NCI-H510A treated with DMSO at 0.1 percent for 48 hours (cell line): ENCODE measurements around the gene EPHA2.
"Not testable (repeated sequence)": the region's sequence is repeated elsewhere in the genome, so short reads cannot be mapped to it uniquely, and the experiment has no call there.

Experiments used
- DNase-seq: peaks from one replicate; lab custom pipeline; 2025; lab: John Stamatoyannopoulos, UW

The EPHA2 gene

DNA sequence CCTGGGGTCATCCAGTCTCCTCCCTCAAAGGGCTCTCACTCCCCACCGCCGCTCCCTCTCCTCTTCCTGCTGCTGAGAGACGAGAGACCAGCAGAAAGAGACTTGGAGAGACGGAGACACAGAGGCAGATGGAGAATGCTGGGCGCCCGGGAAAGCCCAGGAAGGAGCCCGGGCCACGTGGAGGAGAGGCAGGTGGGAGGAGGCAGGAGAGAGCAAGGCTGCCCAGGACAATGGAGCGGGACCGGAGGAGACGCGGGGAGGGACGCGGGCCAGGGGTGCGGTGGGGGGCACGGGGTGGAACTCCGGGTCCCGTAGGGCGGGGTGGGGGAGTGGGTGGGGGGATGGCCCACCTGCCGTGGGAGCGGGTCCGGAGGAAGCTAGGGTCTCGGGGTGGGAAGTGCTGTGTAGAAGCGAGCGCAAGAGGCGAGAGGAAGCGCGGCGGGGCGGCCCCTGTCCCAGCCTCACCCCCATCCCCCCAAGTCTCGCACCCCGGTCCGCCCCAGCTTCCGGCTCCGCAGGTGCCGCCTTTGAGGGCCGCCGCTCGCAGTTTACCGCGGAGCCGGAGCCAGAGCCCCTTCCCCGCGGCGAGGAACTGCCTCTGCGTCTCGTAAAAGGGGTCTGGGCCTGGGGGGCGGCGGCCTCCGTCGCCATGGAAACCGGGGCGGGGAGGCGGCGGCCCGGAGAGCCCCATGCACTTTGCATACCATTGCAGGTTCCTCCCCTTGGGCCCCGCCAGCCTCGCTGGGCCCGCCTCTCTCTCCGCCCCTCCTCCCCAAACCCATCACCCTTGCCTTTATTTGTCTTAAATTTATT, 11.7 kb upstream of the EPHA2 start:
- DNase-seq, result peak; percentile 25

DNA sequence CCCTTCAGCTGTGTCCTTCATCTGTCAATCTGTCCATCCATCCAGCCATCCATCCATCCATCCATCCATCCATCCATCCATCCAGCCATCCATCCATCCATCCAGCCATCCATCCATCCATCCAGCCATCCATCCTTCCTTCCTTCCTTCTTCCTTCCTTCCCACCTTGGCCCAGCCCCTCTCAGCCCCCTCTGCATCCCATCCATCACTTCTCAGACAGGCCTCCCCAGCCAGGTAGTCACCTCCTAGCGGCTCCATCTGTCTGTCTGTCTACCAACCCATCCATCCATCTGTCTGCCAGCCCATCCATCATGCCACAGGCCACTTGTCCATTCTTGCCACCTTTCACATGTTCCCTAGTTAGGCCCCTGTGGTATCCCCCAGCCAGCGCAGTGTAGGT, 10.2 kb upstream of the EPHA2 start:
- no peak for DNase-seq

DNA sequence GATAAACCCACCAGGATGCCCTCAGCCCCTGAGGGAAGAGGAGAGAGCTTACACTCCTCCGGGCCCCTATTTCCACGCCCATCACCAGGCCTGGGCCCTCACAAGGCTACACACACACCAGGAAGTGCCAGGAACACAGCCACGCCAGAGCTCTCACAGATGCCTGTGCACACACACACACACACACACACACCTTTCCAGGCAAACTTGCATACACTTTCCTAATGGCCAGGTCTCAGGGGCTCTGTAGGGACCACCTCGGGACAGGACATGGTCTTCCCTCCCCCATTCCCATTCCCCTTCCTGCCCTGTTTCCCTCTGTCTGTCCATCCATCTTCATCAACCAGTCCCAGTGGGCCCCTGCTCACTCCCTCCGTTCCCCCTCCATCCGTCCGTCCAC, 9.7 kb upstream of the EPHA2 start:
- DNase-seq, result no peak

DNA sequence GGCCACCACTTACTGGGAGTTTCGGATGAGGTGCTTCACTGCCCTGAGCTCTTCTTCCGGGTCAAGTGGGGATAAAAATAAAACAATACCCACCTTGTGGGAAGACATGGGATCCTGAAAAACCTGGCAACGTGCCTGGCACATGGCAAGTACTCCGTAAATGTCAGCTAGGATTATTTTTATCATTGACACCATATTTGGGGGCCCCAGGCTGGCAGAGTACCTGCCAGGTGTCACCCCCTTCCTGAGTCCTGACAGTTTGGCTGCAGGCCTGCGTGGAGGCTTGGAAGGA, 9.2 kb upstream of the EPHA2 start:
- peak; percentile 44 for DNase-seq

DNA sequence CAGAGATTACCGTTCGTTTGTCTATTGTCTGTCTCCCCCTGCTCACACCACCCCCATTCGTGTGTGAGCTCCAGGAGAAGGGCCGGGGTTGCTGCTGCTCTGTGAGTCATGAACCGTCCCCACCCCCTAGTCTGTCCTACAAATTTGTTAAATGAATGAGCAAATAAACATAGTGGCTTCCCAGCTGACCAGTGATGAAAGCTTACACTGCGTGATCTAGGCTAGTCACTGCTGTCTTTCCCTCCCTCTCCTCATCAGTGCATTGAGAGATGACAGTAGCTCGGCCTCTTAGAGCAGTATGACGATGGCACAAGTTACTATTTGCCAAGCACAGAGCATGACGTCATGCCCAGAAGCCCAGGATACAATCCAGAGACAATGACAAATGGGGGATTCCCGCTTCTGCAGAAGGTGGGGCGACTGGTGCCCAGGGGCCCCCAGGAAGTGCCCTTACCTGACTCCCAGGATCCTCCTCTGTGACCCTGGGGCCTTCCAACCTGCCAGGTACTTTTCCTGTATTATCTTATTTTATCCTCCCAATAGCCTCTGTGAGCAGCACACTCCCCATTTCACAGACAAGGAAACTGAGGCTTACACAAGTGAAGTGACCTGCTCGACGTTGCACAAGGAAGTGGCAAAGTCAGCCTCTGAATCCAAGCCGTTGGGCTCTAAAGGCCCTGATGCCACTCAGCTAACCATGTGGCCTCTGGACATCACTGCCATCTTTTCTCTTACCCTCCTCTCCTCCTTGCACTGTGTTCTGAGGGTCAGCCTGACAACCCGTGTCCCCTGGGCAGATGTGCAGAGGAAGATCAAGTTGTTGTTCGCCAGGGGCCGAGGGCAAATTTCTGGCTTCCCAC, 8.6 kb upstream of the EPHA2 start:
- DNase-seq, result peak; percentile 58

DNA sequence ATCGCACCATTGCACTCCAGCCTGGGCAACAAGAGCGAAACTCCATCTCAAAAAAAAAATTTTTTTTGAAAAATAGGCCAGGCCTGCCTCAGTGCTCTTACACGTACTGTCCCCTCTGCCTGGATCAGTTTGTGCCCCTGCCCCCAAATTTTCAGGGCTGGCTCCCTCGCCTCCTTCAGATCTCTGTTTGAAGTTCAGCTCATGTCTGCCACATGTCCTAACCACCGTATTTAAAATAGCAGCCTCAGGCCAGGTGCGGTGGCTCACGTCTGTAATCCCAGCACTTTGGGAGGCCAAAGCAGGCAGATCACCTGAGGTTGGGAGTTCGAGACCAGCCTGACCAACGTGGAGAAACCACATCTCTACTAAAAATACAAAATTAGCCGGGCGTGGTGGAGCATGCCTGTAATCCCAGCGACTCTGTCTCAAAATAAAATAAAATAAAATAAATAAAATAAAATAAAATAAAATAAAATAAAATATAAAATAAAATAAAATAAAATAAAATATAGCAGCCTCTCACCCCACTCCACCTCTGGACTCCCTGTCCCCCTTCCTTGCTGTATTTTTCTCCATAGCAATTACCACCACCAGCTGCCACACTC, 7.8 kb upstream of the EPHA2 start:
- DNase-seq, result not testable (repeated sequence)

DNA sequence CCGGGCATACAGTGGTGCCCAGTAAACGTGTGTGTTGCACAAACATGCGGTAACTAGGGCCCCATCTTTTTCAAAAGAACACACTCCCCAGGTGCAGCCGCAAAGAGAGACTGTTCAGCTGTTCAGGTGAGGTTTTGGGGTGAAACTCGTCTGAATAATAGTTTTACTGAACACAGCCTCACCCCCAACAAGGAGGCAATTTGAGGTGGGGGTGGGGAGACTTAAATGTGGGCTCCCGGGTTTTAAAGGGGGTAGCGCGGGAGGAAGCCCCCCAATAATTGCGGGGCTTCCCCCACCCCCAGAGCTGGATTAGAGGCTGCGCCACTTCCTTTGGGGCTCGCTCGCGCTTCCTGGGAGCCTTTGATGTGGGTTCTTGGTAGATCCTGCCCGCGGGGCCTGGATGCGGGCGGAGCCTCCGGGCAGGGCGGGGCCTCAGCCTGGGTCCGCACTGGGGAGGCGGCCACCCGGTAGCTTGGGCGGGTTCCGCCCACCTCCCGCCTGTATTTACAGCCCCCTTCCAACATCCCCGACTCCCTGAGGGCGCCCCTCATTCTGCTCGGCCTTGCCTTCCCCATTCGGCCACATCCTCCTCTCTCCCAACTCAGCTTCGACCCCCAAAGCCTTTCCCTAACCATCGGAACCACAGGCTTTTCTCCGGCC, 6.4 kb upstream of the EPHA2 start:
- DNase-seq, result no peak

DNA sequence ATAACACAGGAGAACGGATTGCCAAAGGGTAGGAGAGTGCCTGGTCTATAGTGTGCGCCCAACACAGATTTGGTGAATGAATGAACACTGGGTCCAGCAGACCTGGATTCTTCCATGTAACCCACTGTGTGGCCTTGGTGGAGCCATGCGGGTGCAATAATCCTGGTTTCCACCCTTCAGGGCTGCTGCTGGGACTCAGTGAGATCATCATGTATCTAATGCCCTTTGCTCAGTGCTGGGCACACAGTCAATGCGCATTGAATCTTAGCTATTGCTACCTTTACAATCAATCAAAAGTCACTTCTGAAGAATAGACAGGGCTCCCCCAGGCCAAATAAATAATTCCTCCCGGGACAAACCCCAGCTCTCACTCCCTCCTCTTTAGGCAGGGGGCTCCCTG, 5.8 kb upstream of the EPHA2 start:
- DNase-seq, result no peak

DNA sequence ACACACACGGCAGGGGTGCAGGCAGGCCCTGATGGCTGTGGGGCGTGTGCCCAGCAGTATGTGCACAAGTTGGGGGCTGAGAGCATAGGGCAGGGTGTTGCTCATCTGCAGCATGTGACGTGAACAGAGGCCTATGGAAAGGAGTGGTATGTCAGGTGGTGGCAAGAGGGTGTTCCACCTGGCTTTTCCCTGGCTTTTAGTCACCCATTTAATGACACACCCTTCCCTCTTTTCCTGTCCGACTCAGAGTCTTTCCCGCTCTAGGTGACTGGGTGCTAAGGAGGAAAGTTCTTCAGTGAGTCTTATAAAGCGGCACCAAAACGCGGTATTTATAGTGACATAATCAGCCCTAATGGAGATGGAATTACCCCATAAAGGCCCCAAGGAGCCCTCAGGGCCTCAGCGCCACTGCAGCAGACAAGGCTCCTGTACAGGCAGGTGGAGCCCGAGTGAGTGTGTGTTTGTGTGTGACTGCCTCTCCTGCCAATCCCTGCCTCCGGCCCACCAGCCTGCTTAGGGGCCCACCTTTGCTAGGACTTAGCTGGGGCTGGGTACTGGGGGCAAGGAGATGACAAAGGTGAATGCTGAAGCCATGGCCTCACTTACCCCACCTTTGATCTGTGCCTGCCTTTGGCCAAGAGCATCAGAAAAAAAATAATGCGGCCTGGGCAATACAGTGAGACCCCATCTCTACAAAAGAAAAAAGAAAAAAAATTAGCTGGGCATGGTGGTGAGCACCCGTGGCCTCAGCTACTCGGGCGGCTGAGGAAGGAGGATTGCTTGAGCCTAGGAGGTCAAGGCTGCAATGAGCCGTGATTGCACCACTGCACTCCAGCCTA, 3.3 kb upstream of the EPHA2 start:
- DNase-seq, result no peak

DNA sequence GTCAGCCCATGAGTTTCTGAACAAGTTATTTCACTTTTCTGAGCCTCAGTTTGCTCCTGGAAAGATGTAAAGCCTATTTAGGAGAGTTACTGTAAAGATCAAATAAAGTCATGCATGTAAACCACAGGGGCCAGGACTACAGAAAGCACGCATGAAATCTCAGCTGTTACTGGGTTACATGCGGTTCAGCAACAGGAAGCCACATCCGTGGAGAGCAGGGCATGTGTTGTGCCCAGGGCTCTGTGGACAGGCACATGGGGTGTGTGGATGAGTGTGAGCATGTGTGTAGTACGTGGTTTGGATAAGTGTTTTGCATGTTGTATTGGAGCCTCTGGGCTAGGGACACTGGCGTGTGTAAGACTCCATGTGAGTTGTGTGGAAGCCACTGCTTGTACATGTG, 2.2 kb upstream of the EPHA2 start:
- no peak for DNase-seq

DNA sequence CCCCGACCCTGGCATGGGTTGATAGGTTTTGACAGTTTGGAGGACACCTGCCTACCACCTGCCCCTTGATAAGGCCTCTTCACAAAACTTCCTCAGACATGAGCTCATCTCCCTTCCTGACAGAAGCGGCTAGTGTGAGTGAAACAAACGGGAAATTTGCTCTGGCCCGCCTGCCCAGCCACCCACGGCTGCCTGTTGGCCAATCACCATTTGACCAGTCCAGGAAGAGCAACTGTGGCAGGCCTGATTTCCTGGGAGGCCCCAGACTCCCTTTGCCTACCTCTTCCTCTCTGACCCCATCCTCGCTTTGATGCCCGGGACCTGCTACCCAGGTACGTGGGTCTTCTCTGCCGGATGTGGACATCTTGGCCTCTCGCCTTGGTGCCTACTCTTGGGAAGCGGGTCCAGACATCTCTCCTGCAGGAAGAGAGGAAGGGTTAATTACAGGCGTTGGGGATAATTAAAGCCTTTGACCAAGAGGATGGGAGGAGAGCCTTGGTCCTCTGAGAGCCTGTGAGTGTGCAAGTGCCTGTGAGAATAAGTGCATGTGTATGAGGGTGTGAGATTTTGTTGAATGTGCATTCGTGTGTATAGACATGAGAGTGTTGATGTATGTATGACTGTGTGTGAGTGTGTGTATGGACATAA, 1.1 kb upstream of the EPHA2 start:
- no peak for DNase-seq

DNA sequence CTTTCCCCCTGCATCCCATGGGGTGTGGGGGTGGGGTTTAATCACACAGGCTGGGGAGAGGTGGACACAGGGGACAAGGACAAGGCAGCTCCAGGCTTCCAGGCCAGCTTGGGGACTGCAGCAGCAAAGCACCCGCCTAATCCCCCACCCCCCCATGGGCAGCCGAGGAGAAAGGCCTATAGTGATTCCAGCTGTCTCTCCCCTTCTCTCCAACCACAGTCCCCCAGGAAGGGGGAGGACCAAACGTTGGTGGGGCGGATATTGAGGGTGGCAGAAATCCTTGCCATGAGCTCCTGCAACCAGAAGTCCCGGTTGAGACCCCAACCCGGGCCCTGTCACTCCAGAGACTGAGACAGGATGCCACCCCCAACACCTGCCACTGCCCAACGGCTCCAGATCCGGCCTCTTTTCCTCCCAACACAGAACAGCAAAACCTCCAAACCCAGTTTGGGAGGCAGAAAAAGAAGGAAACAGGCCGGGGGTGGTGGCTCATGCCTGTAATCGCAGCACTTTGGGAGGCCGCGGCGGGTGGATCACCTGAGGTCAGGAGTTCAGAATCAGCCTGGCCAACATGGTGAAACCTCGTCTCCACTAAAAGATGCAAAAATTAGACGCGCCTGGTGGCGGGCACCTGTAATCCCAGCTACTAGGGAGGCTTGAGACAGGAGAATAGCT, 1.7 kb downstream of the EPHA2 start:
- DNase-seq, result no peak

DNA sequence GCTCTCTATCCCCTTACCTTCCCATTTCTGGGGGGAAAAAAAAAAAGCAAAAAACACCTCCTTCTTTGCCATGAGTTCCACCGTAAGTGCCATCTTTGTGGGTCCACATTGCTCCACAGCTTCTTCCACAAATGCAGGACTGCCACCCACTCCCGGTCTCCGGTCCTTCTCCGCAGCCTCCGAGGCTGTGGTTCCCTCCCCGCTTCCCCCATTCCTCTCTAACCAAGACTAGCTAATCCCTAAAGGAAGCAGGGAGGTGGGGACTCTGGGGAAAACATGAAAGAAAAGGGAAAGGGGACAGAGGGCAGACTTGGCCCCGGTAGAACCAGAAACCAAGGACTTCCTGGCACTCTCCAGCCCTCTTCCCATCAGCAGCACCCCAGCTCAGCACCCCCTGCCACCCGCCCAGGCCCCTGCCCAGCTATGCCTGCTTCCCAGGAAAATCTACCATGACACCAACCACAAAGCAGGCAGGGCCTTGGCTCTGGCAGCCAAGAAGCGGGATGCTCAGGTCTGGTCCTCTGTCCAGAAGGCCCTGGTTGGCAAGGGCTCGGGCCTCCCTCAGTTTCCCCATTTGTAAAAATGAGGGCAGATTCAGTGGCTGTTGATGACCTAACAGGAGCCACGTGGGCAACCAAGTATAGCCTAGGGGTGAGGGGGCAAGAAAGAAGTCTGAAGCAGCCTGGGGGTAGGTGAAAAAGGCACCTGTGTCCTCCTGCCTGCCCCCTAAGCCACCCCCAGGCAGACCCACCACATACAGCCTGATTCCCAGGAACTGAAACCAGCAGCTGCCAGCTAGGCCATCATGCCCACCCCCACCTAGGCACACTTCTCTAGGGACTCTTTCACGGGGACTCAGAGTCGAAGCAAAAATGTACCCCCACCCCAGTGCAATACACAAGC, 2.5 kb downstream of the EPHA2 start:
- no peak for DNase-seq

DNA sequence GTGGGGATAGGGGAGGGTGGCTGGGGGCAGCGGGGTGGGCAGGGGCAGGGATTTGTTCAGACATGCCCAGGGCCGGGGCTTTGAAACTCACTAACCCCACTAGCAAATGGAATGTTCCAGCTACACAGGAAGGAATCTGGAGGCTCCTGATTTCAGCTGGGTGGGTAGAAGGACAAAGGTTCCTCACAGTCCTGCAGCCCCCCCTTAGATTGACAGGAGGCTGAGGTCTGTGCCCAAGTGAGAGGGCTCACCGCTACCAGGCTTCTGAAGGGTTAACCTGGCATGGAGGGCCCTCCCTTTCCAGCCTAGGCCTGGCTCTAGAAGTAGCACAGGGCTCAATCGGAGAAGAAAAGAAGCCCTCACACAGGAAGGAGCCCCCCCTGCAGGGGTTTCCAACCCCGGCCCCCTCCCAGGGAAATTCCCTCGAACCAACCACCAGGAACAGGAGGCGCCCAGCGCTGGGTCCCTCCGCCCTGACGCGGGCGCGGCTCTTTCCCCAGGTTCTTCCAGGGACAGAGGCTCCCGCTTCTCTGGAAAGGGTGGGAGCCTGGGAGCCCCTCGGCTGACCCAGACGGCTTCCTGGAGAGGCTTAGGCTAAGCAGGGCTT, 3.3 kb downstream of the EPHA2 start:
- no peak for DNase-seq

DNA sequence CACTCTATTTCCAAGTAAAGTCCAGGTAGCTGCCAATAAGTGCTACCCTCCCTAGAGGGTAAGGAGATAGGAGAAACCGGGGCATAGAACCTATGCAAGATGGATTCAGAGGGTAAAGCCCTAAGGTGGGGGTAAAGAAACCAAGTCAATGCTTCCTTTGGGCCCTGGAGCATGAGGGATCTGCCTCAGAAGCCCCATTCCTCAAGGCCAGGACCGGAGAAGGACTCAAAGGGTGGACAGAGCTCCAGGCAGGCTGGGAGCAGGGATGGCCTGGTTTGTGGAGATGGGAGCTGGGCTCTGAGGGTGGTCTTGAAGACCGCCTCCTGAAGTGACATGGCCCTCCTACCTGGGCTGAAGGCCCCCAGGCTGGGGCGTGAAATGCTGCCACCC, 3.9 kb downstream of the EPHA2 start:
- no peak for DNase-seq

DNA sequence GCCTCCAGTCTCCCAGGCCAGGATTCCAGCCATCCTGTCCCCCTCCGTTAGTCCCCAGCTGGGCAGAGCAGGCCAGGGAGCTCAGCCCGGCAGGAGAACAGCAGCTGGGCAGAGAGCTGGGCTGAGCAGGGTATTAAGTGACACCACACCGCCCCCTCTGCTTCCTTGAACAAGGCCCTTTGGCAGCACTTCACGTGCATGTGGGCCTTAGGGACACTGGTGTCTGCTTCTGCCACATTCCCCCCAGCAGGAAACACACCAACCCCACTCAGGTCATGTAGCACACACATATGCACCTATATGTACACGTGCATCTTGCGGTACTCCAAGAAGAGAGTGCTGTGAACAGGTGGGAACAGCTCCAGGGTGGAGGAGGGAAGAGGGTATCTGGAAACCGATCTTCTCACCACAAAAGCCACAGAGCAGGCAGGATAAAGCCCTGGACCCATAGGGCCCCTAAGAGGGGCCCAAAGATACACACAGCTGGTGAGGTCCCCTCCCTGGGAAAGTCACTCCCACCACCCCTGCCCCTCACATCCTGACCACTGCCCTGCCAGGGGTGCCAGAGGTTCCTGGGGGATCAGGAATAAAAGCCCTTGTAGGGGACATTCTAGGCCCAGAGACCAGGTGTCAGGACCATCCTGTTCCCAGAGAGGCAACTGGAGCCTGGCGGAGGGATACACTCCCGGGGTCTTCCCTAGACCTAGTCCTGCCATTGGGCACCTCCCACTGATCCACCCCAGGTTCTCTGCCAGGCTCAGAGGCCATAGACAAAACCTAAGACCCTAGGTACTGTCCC, 4.5 kb downstream of the EPHA2 start:
- DNase-seq, result peak; percentile 66

DNA sequence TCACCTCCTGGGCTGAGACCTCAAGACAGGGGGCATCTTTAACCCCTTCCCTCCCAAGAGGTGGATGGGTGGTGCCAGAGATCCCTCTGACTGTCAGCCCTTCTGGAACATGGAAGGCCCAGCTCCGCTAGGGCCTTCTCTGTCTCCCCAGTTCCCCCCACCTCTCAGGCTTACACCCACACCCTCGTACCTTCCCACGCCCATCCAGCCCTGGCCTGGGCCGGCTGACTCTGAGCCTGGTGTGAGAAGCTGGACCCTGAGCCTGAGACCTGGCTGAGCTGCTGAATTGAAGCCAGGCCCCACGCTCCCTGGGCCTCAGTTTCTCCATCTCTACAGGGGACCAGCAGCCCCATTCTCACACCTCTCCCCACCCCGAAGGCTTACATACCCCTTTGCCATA, 5.4 kb downstream of the EPHA2 start:
- no peak for DNase-seq
